HepG2 (cell line): Measurements from ENCODE around the gene EPHX1. TPM values are rescaled to one million over a fixed set of nuclear protein-coding genes. Genes with fewer than 3 reads are reported as not detected.

ENCODE experiments used
- CREM ChIP-seq, 2 experiments: sonication (generic) in 1 of 2; formaldehyde crosslinking in 1 of 2; IDR thresholded peaks; 2 replicates each; pipeline versions ENCODE4 v1.4.0 to v1.6.1; 2016 to 2020; ENCODE audit warnings: antibody characterized with exemption in 1 of 2, mild to moderate bottlenecking in 1 of 2, missing genetic modification reagents in 1 of 2
- HNRNPUL1 ChIP-seq: fragments of 200-400 bp; formaldehyde crosslinking; IDR thresholded peaks from 2 replicates; pipeline ENCODE4 v1.6.1; 2017; ENCODE audit warnings: low read depth, mild to moderate bottlenecking, low read length, moderate library complexity
- KDM1A ChIP-seq: IDR thresholded peaks from 2 replicates; pipeline ENCODE4 v1.6.1; 2016; ENCODE audit warnings: missing compliant biosample characterization
- KDM2A ChIP-seq: sonication (generic); formaldehyde crosslinking; IDR thresholded peaks from 2 replicates; pipeline ENCODE4 v1.4.0; 2020; ENCODE audit warnings: low read depth, missing genetic modification reagents, borderline replicate concordance
- KDM5A ChIP-seq: fragments of 200-600 bp; sonication (generic); IDR thresholded peaks from 2 replicates; pipeline ENCODE4 v1.7.0; 2018; ENCODE audit warnings: antibody characterized with exemption, mild to moderate bottlenecking, low read length, borderline replicate concordance
- NCOA5 ChIP-seq: sonication (generic); formaldehyde crosslinking; IDR thresholded peaks from 2 replicates; pipeline ENCODE4 v1.4.0; 2020; ENCODE audit warnings: missing genetic modification reagents
- NFATC3 ChIP-seq: sonication (generic); formaldehyde crosslinking; IDR thresholded peaks from 2 replicates; pipeline ENCODE4 v1.5.1; 2020; ENCODE audit warnings: mild to moderate bottlenecking, missing genetic modification reagents
- NFYB ChIP-seq: sonication (generic); formaldehyde crosslinking; IDR thresholded peaks from 2 replicates; pipeline ENCODE4 v1.4.0; 2020; ENCODE audit warnings: missing genetic modification reagents
- NR1H2 ChIP-seq: sonication (generic); formaldehyde crosslinking; IDR thresholded peaks from 2 replicates; pipeline ENCODE4 v1.8.1; 2022; ENCODE audit warnings: low read depth, missing genetic modification reagents, borderline replicate concordance
- PHF5A ChIP-seq: IDR thresholded peaks from one replicate; pipeline ENCODE4 v1.6.1; 2018; ENCODE audit warnings: low read depth, missing genetic modification reagents; ENCODE audit not compliant: unreplicated experiment
- PRDM4 ChIP-seq: sonication (generic); formaldehyde crosslinking; IDR thresholded peaks from 2 replicates; pipeline ENCODE4 v1.9.0; 2021; ENCODE audit warnings: missing genetic modification reagents, borderline replicate concordance
- RBM39 ChIP-seq: fragments of 200-400 bp; formaldehyde crosslinking; IDR thresholded peaks from one replicate; pipeline ENCODE4 v1.6.1; 2018; ENCODE audit warnings: antibody characterized with exemption, mild to moderate bottlenecking, low read depth, low read length; ENCODE audit not compliant: poor library complexity, severe bottlenecking
- REL ChIP-seq: sonication (generic); formaldehyde crosslinking; conservative IDR thresholded peaks from 2 replicates; pipeline ENCODE4 v1.8.0; 2022; ENCODE audit warnings: mild to moderate bottlenecking, missing genetic modification reagents, moderate library complexity
- SMARCE1 ChIP-seq: fragments of 450-650 bp; IDR thresholded peaks from 2 replicates; pipeline ENCODE4 v1.6.1; 2017; ENCODE audit warnings: borderline replicate concordance
- SP1 ChIP-seq, 2 experiments: fragments of 450-650 bp in 1 of 2; sonication (generic) in 1 of 2; formaldehyde crosslinking in 1 of 2; IDR thresholded peaks; 2 replicates each; pipeline versions ENCODE4 v1.4.0 to v1.6.1; 2016 to 2020; ENCODE audit warnings: missing genetic modification reagents in 1 of 2
- TBX3 ChIP-seq: fragments of 450-650 bp; IDR thresholded peaks from 2 replicates; pipeline ENCODE4 v1.6.1; 2017; ENCODE audit warnings: antibody characterized with exemption, mild to moderate bottlenecking, inconsistent platforms, borderline replicate concordance
- TSC22D2 ChIP-seq: sonication (generic); formaldehyde crosslinking; IDR thresholded peaks from 2 replicates; pipeline ENCODE4 v1.5.1; 2020; ENCODE audit warnings: missing genetic modification reagents, mild to moderate bottlenecking, borderline replicate concordance
- ZBTB42 ChIP-seq: sonication (generic); formaldehyde crosslinking; IDR thresholded peaks from 2 replicates; pipeline ENCODE4 v1.5.0; 2020; ENCODE audit warnings: mild to moderate bottlenecking, missing genetic modification reagents
- ZBTB8A ChIP-seq: sonication (generic); formaldehyde crosslinking; IDR thresholded peaks from 2 replicates; pipeline ENCODE4 v1.4.0; 2020; ENCODE audit warnings: mild to moderate bottlenecking, low read depth, missing genetic modification reagents, borderline replicate concordance
- ZNF282 ChIP-seq: fragments of 450-650 bp; IDR thresholded peaks from 2 replicates; pipeline ENCODE4 v1.6.1; 2018; ENCODE audit not compliant: partially characterized antibody
- ZNF331 ChIP-seq: sonication (generic); formaldehyde crosslinking; IDR thresholded peaks from 2 replicates; pipeline ENCODE4 v1.4.0; 2020; ENCODE audit warnings: missing genetic modification reagents
- ZNF335 ChIP-seq: sonication (generic); formaldehyde crosslinking; IDR thresholded peaks from 2 replicates; pipeline ENCODE4 v1.4.0; 2020; ENCODE audit warnings: missing genetic modification reagents
- ZNF496 ChIP-seq: sonication (generic); formaldehyde crosslinking; IDR thresholded peaks from 2 replicates; pipeline ENCODE4 v1.8.1; 2023; ENCODE audit warnings: mild to moderate bottlenecking, moderate library complexity, missing genetic modification reagents; ENCODE audit not compliant: insufficient replicate concordance
- ZNF605 ChIP-seq: sonication (generic); formaldehyde crosslinking; IDR thresholded peaks from 2 replicates; pipeline ENCODE4 v1.8.0; 2022; ENCODE audit warnings: mild to moderate bottlenecking, missing genetic modification reagents
- ZNF784 ChIP-seq: sonication (generic); formaldehyde crosslinking; IDR thresholded peaks from 2 replicates; pipeline ENCODE4 v1.5.1; 2020; ENCODE audit warnings: missing genetic modification reagents, mild to moderate bottlenecking, borderline replicate concordance
- polyA plus RNA-seq, 8 experiments: library from polyadenylated mRNA; depleted of rRNA in 3 of 8; stranded (reverse) in 7 of 8; unstranded in 1 of 8; fragments of >200 nt; fragmentation: Illumina TruSeq in 4 of 8; extraction: Trizol in 4 of 8; gene quantifications; 2 replicates each; pipeline versions ENCODE4 v1.2.1 to v1.2.3, GENCODE V29; 2011 to 2016; ENCODE audit warnings: low read depth in 4 of 8, missing spikeins in 1 of 8, mixed read lengths in 1 of 8; ENCODE audit not compliant: insufficient read depth in 1 of 8
- total RNA-seq, 5 experiments: library from RNA; depleted of rRNA; stranded (reverse); fragments of >200 nt; fragmentation: Illumina TruSeq; extraction: Trizol; gene quantifications; 2 replicates each; pipeline ENCODE4 v1.2.3, GENCODE V29; 2016; ENCODE audit warnings: low read depth in 1 of 5
- TF ChIP-seq, protein P1 (sequence below): sonication (generic); formaldehyde crosslinking; IDR thresholded peaks from 2 replicates; pipeline ENCODE4 v1.5.1; 2020; ENCODE audit warnings: mild to moderate bottlenecking, missing genetic modification reagents, moderate library complexity

The EPHX1 gene
- total and polyA plus RNA-seq, 2 of the 13 experiments (the other 11 are each of a cell fraction or from before 2014, with no cell fraction given) = 27.7 to 36.5 TPM

DNA sequence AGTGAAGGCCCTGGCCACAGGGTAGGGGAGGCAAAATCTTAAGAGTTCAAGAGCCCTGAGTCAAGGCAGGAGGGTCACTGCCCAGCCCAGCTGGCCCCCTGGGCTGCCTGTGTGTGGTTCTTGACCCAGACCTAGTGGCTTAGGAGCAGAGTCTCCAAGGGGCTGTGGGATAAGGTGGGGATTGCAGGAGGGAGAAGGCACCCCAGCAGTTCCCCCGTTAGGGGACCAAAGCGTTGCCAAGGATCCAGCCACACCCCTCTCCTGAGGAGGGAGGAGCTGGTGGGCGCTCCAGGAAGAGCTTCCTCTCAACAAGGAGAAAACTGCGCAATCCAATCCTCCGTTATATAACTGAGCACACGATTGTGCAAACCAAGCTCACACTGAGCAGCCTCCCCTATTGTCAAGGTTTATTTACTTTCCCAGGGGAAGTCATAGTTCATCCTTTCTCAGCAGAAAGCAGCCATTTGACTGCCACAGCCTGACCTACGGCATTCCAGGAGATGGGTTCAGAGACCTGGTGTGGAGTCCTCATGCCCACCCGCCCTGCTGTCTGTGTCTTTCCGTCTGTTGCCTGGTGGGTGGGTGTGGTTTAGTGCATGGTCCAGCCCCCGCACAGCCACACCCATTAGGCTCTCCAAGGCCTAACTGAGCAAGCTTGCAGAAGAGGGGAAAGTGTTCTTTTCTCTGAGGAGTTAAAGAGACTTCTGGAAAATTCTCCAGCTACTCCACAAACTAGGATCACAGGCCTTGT is 3.5 kb downstream of the EPHX1 start (continued):
- no peak for TF ChIP-seq TSC22D2 (CRISPR knock-in tag)
- peak; percentile 42; the same call in 1 of the 2 replicates for TF ChIP-seq KDM2A (CRISPR knock-in tag)
- TF ChIP-seq REL (CRISPR knock-in tag) = no peak
- TF ChIP-seq ZNF784 (CRISPR knock-in tag) = peak; percentile 85
- no peak for TF ChIP-seq RBM39
- TF ChIP-seq NFYB (CRISPR knock-in tag) = no peak; the same call in 1 of the 2 replicates
- no peak for TF ChIP-seq ZBTB42 (CRISPR knock-in tag)
- peak; percentile 98 for TF ChIP-seq ZNF605
- peak; percentile 30; the same call in 1 of the 2 replicates for TF ChIP-seq TBX3
- 0 out of 2 replicates have a peak, but pooled peaks have one; percentile 42 for TF ChIP-seq NFATC3 (CRISPR knock-in tag)
- TF ChIP-seq SMARCE1 = no peak
- no peak for TF ChIP-seq PHF5A (CRISPR knock-in tag)
- no peak for TF ChIP-seq SP1 (IDR thresholded peaks at IDR 0.05)
- peak; percentile 43 for TF ChIP-seq SP1 (CRISPR knock-in tag; IDR thresholded peaks at IDR 0.05)
- no peak for TF ChIP-seq NCOA5
- peak; percentile 83 for TF ChIP-seq CREM (IDR thresholded peaks at IDR 0.05)
- no peak for TF ChIP-seq CREM (CRISPR knock-in tag; IDR thresholded peaks at IDR 0.05)
- no peak for TF ChIP-seq PRDM4
- peak; percentile 93 for TF ChIP-seq ZNF331 (CRISPR knock-in tag)
- no peak for TF ChIP-seq HNRNPUL1
- TF ChIP-seq, protein P1, sequence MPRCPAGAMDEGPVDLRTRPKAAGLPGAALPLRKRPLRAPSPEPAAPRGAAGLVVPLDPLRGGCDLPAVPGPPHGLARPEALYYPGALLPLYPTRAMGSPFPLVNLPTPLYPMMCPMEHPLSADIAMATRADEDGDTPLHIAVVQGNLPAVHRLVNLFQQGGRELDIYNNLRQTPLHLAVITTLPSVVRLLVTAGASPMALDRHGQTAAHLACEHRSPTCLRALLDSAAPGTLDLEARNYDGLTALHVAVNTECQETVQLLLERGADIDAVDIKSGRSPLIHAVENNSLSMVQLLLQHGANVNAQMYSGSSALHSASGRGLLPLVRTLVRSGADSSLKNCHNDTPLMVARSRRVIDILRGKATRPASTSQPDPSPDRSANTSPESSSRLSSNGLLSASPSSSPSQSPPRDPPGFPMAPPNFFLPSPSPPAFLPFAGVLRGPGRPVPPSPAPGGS (CRISPR knock-in tag) = peak; percentile 89
- 0 out of 2 replicates have a peak, but pooled peaks have one; percentile 60 for TF ChIP-seq NR1H2 (CRISPR knock-in tag)
- peak; percentile 73 for TF ChIP-seq KDM1A (CRISPR knock-in tag)
- no peak for TF ChIP-seq ZBTB8A
- TF ChIP-seq ZNF335 (CRISPR knock-in tag) = peak; percentile 86
- no peak for TF ChIP-seq ZNF282
- TF ChIP-seq ZNF496 (CRISPR knock-in tag) = no peak
- no peak for TF ChIP-seq KDM5A
